ENCODE measurements around the gene PTPRA. TPM values are rescaled to one million over a fixed set of nuclear protein-coding genes. Genes with fewer than 3 reads are reported as not detected.

The PTPRA gene
- total and polyA plus RNA-seq, 9 of the 15 experiments (the other 6 are each of a cell fraction or from before 2014, with no cell fraction given): 3.4 to 80.5 (median 28.0) TPM

- TF ChIP-seq TBP (optimal IDR thresholded peaks at IDR 0.05; ENCODE audit: low read depth, low read length): peak; percentile 84
- TF ChIP-seq MAX (CRISPR knock-in tag; IDR thresholded peaks at IDR 0.05): peak; percentile 65; the same call in 1 of the 2 replicates
- TF ChIP-seq ATF6 (CRISPR knock-in tag; IDR thresholded peaks at IDR 0.05): no peak
- no peak for TF ChIP-seq THRA (IDR thresholded peaks at IDR 0.05)
- no peak for TF ChIP-seq ZNF224 (CRISPR knock-in tag; IDR thresholded peaks at IDR 0.05)
- no peak for TF ChIP-seq SOX6 (IDR thresholded peaks at IDR 0.05)
- no peak for TF ChIP-seq NR2C2 (CRISPR knock-in tag; IDR thresholded peaks at IDR 0.05)
- peak; percentile 17; the same call in 1 of the 2 replicates for TF ChIP-seq NR2C2 (tag; IDR thresholded peaks at IDR 0.05)
- no peak for TF ChIP-seq ELF2 (CRISPR knock-in tag; IDR thresholded peaks at IDR 0.05)
- peak; percentile 89 for TF ChIP-seq CXXC5 (CRISPR knock-in tag; IDR thresholded peaks at IDR 0.05)
- TF ChIP-seq POLR2A (conservative IDR thresholded peaks at IDR 0.05): peak; percentile 98
- TF ChIP-seq KDM1A (IDR thresholded peaks at IDR 0.05): peak in 1 of 2 experiments; percentile 82; a peak in 2 of 4 replicates
- TF ChIP-seq GABPA (tag; conservative IDR thresholded peaks at IDR 0.05; ENCODE audit: low read depth): no peak; the same call in 1 of the 2 replicates
- TF ChIP-seq RBFOX2 (IDR thresholded peaks at IDR 0.05; ENCODE audit: low read depth, low read length): peak; percentile 95
- TF ChIP-seq SIN3A (IDR thresholded peaks at IDR 0.05; ENCODE audit: borderline replicate concordance in 2 of 2, control insufficient read depth in 1 of 2, low read depth in 2 of 2, low read length in 2 of 2): peak in 1 of 2 experiments; percentile 11; a peak in 1 of 4 replicates
These were observed at the start of gene PTPRA (continued) for GRCh38 chr20:2873010-2873746.

Measured in K562 (cell line).